ENCODE results near the gene HOXA6. TPM values are rescaled to one million over a fixed set of nuclear protein-coding genes. Genes with fewer than 3 reads are reported as not detected.
A peak's percentile ranks its signal among the peaks of the same experiment; 100 is the strongest.

The HOXA6 gene
- total and polyA plus RNA-seq, 11 donors, result not detected

DNA sequence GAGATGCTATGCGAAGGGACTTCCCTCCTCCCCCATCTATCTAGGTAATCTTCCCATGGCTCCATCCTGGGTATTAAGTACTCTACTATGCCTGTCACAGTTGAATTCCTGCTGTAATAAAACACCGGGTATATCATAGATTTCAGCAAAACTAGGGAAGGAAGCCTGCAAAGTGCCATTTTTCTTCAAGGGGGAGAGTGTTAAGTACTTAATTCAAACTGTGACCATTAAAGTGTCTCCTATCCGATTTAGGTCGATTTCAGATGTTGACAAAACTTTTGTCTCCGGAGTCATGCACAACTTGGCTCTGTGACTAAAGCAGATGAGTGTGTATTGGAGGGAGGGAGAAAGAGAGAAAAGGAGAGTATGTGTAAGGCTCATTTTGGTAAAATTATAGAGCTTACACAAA lies 21.6 kb downstream of the HOXA6 start:
- no peak for TF ChIP-seq POLR2A (IDR thresholded peaks at IDR 0.05)
- TF ChIP-seq, protein P1, sequence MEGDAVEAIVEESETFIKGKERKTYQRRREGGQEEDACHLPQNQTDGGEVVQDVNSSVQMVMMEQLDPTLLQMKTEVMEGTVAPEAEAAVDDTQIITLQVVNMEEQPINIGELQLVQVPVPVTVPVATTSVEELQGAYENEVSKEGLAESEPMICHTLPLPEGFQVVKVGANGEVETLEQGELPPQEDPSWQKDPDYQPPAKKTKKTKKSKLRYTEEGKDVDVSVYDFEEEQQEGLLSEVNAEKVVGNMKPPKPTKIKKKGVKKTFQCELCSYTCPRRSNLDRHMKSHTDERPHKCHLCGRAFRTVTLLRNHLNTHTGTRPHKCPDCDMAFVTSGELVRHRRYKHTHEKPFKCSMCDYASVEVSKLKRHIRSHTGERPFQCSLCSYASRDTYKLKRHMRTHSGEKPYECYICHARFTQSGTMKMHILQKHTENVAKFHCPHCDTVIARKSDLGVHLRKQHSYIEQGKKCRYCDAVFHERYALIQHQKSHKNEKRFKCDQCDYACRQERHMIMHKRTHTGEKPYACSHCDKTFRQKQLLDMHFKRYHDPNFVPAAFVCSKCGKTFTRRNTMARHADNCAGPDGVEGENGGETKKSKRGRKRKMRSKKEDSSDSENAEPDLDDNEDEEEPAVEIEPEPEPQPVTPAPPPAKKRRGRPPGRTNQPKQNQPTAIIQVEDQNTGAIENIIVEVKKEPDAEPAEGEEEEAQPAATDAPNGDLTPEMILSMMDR (IDR thresholded peaks at IDR 0.05), result no peak
- intact Hi-C loops (cut with DNase I), result no loop called here
- ATAC-seq (no peak), DNase-seq (no peak)
- peaks cover 0 to 14% (median 0%) of the 10 kb centered on the region in 12 donors for H3K4me1 ChIP-seq
- H3K27me3 ChIP-seq, result peaks cover 31 to 98% (median 81%) of the 10 kb centered on the region in 9 donors
- H3K4me3 ChIP-seq, result no peak overlapping the region
- H3K36me3 ChIP-seq, result no peaks in the 10 kb centered on the region
- H3K27ac ChIP-seq, result peak overlapping the region in 1 of 12 donors; percentile 48
- 18 to 34% (median 20%) methylated on average over 5 of the region's 5 CpGs for WGBS, 4 donors
- H3K9me3 ChIP-seq, result no peaks in the 10 kb centered on the region

DNA sequence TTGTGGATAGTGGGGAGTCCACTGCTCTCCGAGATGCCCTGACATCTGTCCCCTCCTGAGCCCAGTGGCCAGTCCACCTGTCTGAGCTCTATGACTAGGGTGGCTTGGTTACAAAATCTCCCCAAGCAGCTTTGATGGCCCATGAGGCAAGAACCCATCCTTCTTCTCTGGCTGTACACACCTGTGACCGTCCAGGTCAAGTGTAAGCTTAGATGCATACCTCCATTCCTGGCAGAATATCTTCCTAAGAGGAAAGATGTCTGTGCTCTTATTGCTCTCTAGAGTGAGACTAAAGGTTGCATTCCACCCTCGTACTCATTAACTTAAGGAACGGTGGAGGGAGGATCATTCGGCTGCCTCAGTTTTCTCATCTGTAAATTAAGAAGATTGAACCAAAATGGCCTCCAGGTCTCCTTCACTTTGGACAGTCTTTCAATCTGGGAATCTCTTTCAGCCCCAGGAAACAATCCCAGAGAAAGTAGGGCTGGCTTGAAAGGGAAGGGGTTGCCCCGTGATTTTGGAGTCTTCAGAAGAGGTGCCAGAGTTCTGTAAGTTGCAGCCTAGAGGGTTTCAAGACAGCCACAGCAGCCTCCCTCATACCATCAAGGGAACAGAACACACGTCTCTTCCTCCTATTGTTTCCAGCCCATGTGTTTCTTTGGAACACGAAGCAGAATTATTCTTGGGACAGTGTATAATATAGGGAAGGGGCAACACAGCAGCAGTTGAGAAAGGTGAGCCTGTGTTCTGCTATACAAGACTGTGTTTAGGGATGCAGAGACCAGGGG lies 22.5 kb downstream of the HOXA6 start:
- Histone ChIP-seq H3K27ac (peak overlapping the region in 2 of 12 donors; percentile 0 to 48), H3K9me3 (no peaks in the 10 kb centered on the region), H3K27me3 (peaks cover 36 to 98% (median 84%) of the 10 kb centered on the region in 9 donors), H3K4me3 (no peak overlapping the region), H3K4me1 (peaks cover 0 to 8% (median 0%) of the 10 kb centered on the region in 12 donors), H3K36me3 (no peaks in the 10 kb centered on the region)
- 20 to 34% (median 27%) methylated on average over 8 of the region's 8 CpGs for WGBS, 4 donors
- TF ChIP-seq, protein P1 (IDR thresholded peaks at IDR 0.05), result no peak
- intact Hi-C loops (cut with DNase I), result no loop called here
- ATAC-seq (no peak), DNase-seq (no peak)

DNA sequence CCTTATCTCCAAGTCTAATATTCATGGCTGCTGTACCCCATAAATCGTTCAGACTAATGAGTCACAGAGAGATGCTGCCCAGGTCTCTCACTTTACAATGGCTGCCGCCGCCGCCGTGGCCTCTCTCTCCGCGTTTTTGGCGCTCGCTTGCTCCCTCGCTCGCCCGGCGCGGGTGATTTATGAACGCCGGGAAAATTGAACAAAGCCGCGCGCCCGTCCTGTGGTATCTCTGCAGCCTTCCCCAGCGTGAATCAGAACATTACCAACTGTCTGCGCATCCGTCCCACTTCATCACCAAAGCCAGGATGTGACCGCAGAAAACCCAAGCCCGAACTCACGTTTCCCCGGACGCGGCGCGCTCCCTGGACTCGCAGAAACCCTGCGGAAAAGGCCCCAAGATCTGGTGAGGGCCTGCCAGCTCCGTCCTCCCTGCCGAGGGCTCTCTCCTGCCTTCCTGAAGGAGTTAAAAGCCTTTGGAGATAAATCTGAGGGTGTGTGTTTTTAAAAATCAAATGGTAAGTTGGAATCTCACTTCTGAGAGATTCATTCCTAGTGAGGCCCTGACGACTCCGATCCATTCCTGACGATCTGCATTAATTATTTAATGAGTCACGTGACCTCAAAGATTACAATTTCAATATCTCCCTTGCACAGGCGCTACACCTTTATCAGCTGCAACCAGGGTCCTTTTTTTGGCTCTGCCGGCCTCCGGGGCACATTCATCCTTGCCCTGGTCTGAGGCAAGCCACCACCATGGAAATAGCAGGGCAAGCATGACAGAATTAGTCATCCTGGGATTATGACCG lies 23.3 kb downstream of the HOXA6 start:
- intact Hi-C loops (cut with DNase I), result no loop called here
- H3K36me3 ChIP-seq, result no peaks in the 10 kb centered on the region
- H3K9me3 ChIP-seq, result no peaks in the 10 kb centered on the region
- DNase-seq, result no peak
- H3K27ac ChIP-seq, result peak overlapping the region in 1 of 12 donors; percentile 48
- H3K4me1 ChIP-seq, result peaks cover 0 to 3% (median 0%) of the 10 kb centered on the region in 12 donors
- H3K27me3 ChIP-seq, result peaks cover 35 to 99% (median 85%) of the 10 kb centered on the region in 9 donors
- TF ChIP-seq, protein P1 (IDR thresholded peaks at IDR 0.05), result no peak
- TF ChIP-seq POLR2A (IDR thresholded peaks at IDR 0.05), result no peak
- WGBS, 4 donors, result 22 to 34% (median 23%) methylated on average over 41 to 43 of the region's 43 CpGs
- no peak overlapping the region for H3K4me3 ChIP-seq
- no peak for ATAC-seq

DNA sequence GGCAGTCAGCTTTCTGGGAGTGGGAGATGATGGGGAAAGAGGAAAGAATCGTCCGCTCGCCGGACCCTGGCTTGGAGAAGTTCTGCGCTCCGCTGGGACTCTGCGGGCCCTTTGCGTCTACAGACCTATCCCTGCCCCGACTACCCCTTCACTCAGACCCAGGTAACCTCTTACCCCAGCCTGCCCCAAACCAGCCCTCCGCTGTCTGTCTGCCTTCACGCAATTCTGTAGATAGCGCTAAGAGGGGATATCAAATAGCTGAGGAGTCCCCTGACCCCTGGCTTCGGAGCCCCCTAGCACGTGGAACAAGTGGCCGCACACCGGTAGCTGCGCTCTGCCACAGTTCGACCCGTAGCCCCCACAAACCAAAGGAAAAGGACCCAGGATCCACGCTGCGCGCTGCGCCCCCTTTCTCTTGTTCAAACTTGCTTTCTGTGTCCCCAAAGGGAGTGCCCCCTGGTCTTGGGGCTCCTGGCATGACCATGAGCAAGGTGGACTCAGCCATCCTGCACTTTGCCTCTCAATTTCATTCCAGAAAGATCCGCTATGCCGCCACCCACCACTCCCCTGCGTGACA lies 24.0 kb downstream of the HOXA6 start:
- intact Hi-C loops (cut with DNase I), result no loop called here
- no peak for ATAC-seq
- Histone ChIP-seq H3K27me3 (peaks cover 28 to 99% (median 79%) of the 10 kb centered on the region in 9 donors), H3K4me1 (peaks cover 0 to 3% (median 0%) of the 10 kb centered on the region in 12 donors), H3K4me3 (no peak overlapping the region), H3K27ac (peak overlapping the region in 1 of 12 donors; percentile 48), H3K9me3 (no peaks in the 10 kb centered on the region), H3K36me3 (no peaks in the 10 kb centered on the region)
- 27 to 41% (median 32%) methylated on average over 25 to 26 of the region's 26 CpGs for WGBS, 4 donors
- peak in 1 of 5 donors; percentile 55 for DNase-seq
- TF ChIP-seq, protein P1 (IDR thresholded peaks at IDR 0.05), result no peak
- TF ChIP-seq POLR2A (IDR thresholded peaks at IDR 0.05), result no peak

All from heart left ventricle (tissue), 16 donors.